GM12878 (cell line): ENCODE measurements around the gene HIVEP3. TPM values are rescaled to one million over a fixed set of nuclear protein-coding genes. Genes with fewer than 3 reads are reported as not detected.

Experiments used
- BCL11A ChIP-seq: IDR thresholded peaks from 2 replicates; pipeline ENCODE4 v1.6.1; 2011; ENCODE audit warnings: low read depth, low read length
- HDAC6 ChIP-seq: fragments of 200-600 bp; sonication (generic); IDR thresholded peaks from one replicate; pipeline ENCODE4 v1.8.0; 2017; ENCODE audit warnings: antibody characterized with exemption; ENCODE audit not compliant: unreplicated experiment
- HSF1 ChIP-seq: fragments of 150-350 bp; IDR thresholded peaks from 2 replicates; pipeline ENCODE4 v1.6.1; 2014; ENCODE audit warnings: mild to moderate bottlenecking, low read depth, low read length
- MEF2A ChIP-seq: IDR thresholded peaks from 2 replicates; pipeline ENCODE4 v1.6.1; 2011; ENCODE audit warnings: low read depth, mild to moderate bottlenecking, low read length, moderate library complexity; ENCODE audit not compliant: insufficient read depth
- RAD21 ChIP-seq: IDR thresholded peaks from 2 replicates; pipeline ENCODE4 v1.6.1; 2011; ENCODE audit warnings: mild to moderate bottlenecking, low read depth, low read length, moderate library complexity; ENCODE audit not compliant: insufficient read depth
- polyA plus RNA-seq, 11 experiments: library from polyadenylated mRNA; depleted of rRNA in 4 of 11; unstranded in 6 of 11; stranded (reverse) in 5 of 11; fragments of >200 nt; fragmentation: Nextera tagmentation in 4 of 11; fragmentation: Illumina TruSeq in 1 of 11; extraction: Ambion mirVana in 4 of 11; extraction: Trizol in 1 of 11; gene quantifications; 1 replicate in 1 of 11; 2 replicates in 10 of 11; pipeline versions ENCODE4 v1.2.1 to v1.2.3, GENCODE V29; 2011 to 2016; ENCODE audit warnings: inconsistent platforms in 2 of 11, missing spikeins in 2 of 11, low read depth in 1 of 11
- total RNA-seq, 4 experiments: library from RNA; depleted of rRNA in 3 of 4; stranded (reverse); fragments of >200 nt in 3 of 4; fragmentation: Illumina TruSeq in 1 of 4; extraction: Trizol in 1 of 4; gene quantifications; 2 replicates each; pipeline versions ENCODE4 v1.2.1 to v1.2.3, GENCODE V29; 2013 to 2021
- TF ChIP-seq, protein P1 (sequence below): fragments of 450-650 bp; formaldehyde crosslinking; IDR thresholded peaks from 2 replicates; pipeline ENCODE4 v1.5.0; 2022; ENCODE audit warnings: mild to moderate bottlenecking, missing genetic modification characterization
- TF ChIP-seq, protein P2 (sequence below): fragments of 450-650 bp; IDR thresholded peaks from 2 replicates; pipeline ENCODE4 v1.6.1; 2017; ENCODE audit warnings: low read depth, mild to moderate bottlenecking, moderate library complexity

HIVEP3 gene
- total and polyA plus RNA-seq, 10 of the 15 experiments (the other 5 are each of a cell fraction or from before 2014, with no cell fraction given) = 1.8 to 13.6 (median 3.8) TPM

DNA sequence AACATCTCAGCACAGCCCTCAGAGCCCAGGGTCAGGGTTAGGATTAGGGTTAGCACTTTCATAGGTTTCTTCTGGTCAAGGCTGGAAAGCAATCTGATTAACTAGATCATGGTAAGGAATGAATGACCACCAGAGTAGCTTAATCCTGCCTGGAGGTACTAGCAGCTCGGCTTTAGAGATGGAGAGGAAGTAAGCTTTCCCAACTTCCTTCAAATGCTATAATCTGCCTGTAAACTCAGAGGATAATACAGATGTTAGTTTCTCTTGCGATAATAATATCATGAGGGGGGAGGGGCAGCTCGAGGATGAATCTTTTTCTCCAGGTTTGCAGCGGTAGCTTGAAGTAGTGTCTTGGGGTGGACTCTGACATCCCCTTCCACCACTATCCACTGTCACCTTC is 194.9 kb downstream of the HIVEP3 start (continued):
- TF ChIP-seq, protein P1, sequence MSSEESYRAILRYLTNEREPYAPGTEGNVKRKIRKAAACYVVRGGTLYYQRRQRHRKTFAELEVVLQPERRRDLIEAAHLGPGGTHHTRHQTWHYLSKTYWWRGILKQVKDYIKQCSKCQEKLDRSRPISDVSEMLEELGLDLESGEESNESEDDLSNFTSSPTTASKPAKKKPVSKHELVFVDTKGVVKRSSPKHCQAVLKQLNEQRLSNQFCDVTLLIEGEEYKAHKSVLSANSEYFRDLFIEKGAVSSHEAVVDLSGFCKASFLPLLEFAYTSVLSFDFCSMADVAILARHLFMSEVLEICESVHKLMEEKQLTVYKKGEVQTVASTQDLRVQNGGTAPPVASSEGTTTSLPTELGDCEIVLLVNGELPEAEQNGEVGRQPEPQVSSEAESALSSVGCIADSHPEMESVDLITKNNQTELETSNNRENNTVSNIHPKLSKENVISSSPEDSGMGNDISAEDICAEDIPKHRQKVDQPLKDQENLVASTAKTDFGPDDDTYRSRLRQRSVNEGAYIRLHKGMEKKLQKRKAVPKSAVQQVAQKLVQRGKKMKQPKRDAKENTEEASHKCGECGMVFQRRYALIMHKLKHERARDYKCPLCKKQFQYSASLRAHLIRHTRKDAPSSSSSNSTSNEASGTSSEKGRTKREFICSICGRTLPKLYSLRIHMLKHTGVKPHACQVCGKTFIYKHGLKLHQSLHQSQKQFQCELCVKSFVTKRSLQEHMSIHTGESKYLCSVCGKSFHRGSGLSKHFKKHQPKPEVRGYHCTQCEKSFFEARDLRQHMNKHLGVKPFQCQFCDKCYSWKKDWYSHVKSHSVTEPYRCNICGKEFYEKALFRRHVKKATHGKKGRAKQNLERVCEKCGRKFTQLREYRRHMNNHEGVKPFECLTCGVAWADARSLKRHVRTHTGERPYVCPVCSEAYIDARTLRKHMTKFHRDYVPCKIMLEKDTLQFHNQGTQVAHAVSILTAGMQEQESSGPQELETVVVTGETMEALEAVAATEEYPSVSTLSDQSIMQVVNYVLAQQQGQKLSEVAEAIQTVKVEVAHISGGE (CRISPR knock-in tag) = no peak
- TF ChIP-seq, protein P2, sequence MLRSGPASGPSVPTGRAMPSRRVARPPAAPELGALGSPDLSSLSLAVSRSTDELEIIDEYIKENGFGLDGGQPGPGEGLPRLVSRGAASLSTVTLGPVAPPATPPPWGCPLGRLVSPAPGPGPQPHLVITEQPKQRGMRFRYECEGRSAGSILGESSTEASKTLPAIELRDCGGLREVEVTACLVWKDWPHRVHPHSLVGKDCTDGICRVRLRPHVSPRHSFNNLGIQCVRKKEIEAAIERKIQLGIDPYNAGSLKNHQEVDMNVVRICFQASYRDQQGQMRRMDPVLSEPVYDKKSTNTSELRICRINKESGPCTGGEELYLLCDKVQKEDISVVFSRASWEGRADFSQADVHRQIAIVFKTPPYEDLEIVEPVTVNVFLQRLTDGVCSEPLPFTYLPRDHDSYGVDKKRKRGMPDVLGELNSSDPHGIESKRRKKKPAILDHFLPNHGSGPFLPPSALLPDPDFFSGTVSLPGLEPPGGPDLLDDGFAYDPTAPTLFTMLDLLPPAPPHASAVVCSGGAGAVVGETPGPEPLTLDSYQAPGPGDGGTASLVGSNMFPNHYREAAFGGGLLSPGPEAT = no peak
- TF ChIP-seq HSF1 (no peak), RAD21 (no peak), BCL11A (no peak), MEF2A (no peak), HDAC6 (no peak)
